GM18951 (cell line): ENCODE results near the gene ZNF446.

Source experiments
- POLR2A ChIP-seq: IDR thresholded peaks from 4 replicates; pipeline ENCODE4 v1.6.1; 2011; ENCODE audit warnings: mild to moderate bottlenecking; ENCODE audit not compliant: insufficient read length, insufficient read depth; ENCODE audit errors: extremely low read depth
- in situ Hi-C: fragments of 300-500 bp; cut with MboI; formaldehyde crosslinking; loops from one replicate; pipeline ENCODE4 v1.12.0; 2022; ENCODE audit warnings: low sequenced_read_pairs, mixed read lengths, inconsistent platforms; ENCODE audit not compliant: unreplicated experiment

Gene ZNF446

DNA sequence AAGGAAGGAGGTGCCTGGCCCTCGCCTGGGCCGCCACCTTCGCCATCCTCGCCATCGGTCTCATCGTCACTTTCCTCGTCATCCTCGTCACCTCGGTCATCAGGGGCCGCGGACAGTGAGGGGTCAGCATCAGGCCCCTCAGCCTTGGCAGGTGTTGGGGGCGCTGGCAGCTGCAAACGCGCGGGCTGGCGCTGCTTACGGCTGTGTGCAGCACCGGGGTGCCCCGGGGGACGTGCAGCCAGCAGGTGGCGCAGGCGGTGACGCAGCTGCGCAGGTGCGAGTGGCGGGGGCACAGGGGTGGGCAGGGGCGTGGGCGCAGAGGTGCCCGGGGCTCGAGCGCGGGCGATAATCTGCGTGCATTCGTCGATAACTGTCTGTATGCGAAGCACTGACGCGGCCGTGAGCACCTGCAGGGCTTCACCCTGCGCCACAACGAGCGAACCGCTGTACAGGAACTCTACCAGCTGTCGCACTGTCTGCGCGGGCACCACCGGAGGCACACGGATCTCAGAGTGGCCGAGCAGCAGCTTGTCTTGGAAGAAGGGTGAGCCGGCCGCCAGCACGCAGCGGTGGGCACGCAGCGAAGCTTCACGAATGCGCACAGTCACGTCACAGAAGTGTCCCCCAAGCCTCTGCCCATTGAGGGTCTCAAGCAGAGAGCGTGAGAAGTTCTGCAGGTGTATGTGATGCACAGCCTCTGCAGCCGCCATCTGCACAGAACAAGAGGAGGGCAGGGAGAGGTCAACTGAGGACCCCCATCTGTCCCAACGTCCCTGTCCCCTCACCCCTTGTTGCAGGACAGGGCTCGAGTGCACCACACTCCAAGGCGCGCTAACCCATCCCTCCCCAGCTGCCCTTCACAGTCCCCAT, 41.0 kb downstream of the ZNF446 start:
- in situ Hi-C loops = no loop called here
- no peak for TF ChIP-seq POLR2A

DNA sequence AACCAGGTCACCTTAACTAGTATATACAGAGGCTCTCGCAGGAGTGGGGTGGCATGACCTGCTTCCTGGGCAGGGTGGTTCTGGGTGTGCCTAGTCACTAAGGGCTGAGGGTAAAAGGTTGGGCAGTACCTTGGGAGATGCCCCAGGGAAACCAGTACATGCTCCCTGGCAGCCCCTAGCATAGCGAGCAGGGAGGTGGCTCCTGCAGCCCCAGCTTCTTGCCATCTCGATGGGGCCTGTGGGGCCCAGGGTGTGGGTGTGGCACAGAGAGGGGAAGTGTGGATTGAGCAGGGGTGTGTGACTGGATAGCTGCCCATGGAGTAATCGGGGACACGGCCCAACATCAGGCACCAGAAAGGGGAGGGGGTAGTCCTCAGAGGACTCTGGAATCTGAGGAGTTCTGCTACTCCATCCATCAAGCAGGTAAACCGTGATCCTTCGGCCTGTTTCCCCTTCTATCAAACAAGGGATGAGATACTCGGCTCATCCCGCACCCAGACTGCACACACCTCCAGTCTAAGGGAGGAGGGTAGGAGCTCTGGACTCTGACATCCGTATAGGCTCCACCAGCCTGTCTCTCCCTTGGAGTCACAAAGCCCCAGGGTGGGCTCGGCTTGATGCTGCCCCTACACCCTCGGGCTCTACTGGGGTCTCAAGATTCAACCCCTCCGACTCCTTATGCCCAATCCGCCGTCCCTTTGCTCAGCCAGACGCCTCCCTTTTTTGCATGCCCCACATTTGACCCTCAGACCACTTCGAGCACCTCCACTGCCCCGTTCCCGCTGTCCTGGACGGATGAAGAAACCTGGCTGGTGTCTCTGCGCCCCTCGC, 42.3 kb downstream of the ZNF446 start:
- TF ChIP-seq POLR2A = no peak
- in situ Hi-C loops = no loop called here

DNA sequence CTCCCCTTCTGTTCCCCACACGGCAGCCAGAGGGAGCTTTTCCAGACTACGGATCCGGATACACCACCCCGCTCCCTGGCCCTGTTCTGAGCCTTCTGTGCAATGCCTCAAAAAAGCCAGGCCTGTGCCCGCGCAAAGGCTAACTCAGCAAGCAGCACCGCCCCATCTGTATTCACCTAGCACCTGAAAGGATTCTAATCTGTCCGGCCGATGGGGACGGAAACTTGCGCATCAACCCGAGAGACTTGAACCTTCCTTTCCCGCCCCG, 42.9 kb downstream of the ZNF446 start:
- in situ Hi-C loops = no loop called here
- no peak for TF ChIP-seq POLR2A

DNA sequence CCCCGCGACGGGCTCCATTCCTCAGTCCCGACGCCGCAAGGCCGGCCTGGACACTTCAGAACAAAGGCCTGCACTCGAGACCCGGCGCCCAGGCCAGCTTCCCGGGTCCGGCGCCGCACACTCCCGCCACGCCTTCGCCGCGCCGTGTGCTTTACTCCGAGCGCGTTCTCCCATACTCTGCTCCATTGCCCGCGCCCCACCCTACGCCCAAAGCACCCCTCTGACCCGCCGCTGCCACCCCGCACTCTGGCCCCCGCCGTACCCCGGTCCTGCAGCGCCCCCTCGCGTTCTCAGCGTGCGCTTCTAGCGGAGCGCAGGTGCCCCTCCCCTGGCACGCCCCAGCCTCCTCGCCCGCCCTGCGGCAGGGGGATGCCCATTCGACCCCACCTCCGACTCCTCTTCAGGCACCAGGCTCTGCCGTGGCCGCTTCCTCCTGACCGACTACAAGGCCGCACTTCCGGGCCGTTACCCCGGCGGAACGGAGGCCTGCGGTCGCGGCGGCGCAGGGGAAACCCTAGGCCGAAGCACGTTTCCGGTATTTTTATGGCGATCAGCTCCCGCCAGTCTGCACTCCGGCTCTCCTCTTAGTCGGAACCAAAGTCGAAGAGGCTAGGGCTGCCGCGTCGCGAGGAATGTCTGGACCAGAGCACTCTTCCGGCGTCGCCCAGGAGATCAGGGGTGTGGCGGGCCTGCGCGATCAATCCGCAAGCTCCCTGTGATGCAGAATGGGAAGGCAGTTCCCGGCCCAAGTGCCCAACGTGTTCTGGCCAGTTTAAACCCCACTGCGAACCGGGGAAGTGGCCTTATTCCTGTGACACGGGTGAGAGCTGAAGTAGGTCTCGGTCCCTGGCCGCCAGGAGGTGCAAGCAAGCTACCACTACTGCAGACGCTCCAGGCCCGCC, 43.5 kb downstream of the ZNF446 start, which contains the start of gene ZBTB45:
Gene ZBTB45, minus strand, starts transcription at position 456 of the 902 bp plus-strand sequence. CDS start 2,137 bp downstream, outside the sequence.
- TF ChIP-seq POLR2A = peak; percentile 82
- in situ Hi-C loops = no loop called here

DNA sequence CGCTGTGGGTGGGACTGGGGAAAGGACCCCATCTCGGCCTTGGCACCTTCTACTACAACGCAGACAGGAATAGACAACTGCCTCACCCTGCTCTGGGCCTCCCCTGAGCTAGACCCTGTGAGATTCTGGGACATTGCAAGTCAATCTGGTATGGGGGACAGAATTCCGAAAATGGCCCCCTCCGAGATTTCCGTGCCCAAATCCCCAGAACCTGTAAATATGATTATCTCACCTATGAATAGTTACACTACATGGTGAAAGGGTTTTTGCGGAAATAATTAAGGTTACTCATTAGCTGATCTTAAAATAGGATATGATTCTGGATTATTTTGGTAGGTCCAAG, 44.1 kb downstream of the ZNF446 start:
- in situ Hi-C loops = no loop called here

DNA sequence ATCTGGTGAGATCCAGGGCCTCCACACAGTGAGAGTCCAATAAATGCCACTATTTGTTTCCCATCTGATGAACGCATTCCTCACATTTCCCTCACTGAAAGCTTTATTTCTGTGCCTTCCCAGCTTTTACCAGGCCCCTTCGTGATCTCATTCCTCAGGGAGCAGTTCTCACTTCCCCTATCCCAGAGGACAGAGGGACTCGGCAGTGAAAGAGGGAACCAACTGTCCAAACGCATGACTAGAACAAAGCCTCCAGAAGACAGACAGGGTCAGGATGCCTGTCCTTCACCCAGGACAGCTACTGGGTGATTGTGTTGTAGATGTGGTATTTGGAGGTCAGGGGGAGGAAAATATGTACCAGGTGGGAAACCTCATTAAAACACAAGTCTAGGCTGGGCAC, 45.5 kb downstream of the ZNF446 start:
- TF ChIP-seq POLR2A = no peak
- in situ Hi-C loops = no loop called here

More for the DNA sequence above, 44.1 kb downstream of the ZNF446 start:
- no peak for TF ChIP-seq POLR2A

DNA sequence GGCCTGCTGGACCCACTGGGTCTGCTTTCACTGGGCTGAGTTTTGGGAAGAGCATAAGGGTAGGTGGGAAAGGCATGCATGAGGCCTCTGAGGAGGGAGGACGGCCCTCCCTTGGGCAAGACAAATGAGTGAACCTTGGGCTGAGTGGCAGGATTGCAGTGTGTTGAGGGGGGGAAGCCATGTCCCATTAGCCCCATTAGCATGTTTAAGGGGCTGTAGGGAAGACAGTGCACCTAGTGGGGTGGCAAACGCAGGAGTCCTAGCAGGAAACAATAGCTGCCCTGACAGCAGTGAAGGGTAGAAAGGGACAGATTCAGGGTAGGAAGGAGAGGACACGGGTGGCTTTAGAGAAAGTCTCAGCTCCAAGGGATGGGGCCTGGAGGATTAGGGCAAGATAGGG, 46.6 kb downstream of the ZNF446 start:
- TF ChIP-seq POLR2A = no peak
- in situ Hi-C loops = no loop called here

DNA sequence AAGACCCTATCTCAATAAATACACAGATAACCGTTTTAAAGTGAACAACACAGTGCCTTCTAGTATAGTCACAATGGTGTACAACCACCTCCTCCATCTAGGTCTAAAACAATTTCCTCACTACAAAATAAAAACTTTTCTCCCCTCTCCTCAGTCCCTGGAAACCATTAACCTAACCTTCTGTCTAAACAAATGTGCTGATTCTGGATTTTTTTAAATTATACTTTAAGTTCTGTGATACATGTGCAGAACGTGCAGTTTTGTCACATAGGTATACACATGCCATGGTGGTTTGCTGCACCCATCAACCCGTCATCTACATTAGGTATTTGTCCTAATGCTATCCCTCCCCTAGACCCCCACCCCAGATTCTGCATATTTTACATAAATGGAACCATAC, 53.3 kb downstream of the ZNF446 start:
- in situ Hi-C loops = no loop called here
- TF ChIP-seq POLR2A = no peak
